ENCODE data around the gene ARMC7. TPM values are rescaled to one million over a fixed set of nuclear protein-coding genes. Genes with fewer than 3 reads are reported as not detected.

Gene ARMC7
- total and polyA plus RNA-seq, 2 of the 13 experiments (the other 11 are each of a cell fraction or from before 2014, with no cell fraction given): 3.9 to 4.2 TPM

DNA sequence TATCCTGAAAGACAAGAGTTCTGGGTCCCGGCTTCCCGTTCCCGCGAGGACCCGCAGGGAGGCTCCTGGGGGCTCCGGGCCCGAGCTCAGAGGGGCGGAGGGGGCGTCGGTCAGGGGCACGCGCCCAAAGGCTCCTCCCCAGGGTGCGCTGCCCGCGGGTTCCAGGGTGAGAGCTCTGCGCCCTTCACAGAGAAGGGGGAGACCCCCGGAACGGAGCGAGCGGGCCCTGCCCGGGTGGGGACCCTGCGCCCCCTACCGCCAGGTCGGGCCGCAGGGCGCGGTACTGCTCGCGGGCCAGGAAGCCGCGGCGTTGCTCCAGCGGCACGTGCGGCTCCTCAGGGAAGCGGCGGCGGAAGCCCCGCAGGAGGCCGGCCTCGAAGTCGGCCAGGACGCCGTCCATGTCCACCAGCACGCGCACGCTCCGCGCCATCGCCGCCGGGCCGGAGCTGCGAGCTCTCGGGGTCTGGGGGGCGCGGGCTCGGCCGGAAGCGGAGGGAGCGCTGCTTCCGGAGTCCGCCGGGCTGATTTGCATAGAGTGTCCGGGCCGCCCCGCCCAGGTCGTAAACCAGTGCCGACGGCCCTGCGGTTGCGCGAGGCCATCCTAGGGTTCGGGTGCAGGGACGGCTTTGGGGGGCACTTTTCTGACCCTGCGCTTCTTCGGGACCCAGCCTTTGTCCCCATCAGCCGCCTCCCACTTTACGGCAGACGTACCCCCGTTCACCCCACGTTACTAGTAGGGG is 21.7 kb downstream of the ARMC7 start, which contains the start of gene NT5C (continued):
- TF ChIP-seq, protein P1, sequence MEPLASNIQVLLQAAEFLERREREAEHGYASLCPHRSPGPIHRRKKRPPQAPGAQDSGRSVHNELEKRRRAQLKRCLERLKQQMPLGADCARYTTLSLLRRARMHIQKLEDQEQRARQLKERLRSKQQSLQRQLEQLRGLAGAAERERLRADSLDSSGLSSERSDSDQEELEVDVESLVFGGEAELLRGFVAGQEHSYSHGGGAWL (CRISPR knock-in tag; IDR thresholded peaks at IDR 0.05): peak; percentile 98
- TF ChIP-seq SUZ12 (IDR thresholded peaks at IDR 0.05; ENCODE audit: low read depth, low read length): no peak
- TF ChIP-seq HNF4A (CRISPR knock-in tag; IDR thresholded peaks at IDR 0.05): no peak
- 0 out of 2 replicates have a peak, but pooled peaks have one; percentile 17 for TF ChIP-seq SIX4 (CRISPR knock-in tag; IDR thresholded peaks at IDR 0.05)
- peak; percentile 98 for TF ChIP-seq ATF7-NPFF (CRISPR knock-in tag; IDR thresholded peaks at IDR 0.05; ENCODE audit: low read depth)
- peak; percentile 28; the same call in 1 of the 2 replicates for TF ChIP-seq NKX3-1 (CRISPR knock-in tag; IDR thresholded peaks at IDR 0.05)
- TF ChIP-seq ZNF878 (CRISPR knock-in tag; IDR thresholded peaks at IDR 0.05): no peak; the same call in 1 of the 2 replicates
- TF ChIP-seq, protein P2, sequence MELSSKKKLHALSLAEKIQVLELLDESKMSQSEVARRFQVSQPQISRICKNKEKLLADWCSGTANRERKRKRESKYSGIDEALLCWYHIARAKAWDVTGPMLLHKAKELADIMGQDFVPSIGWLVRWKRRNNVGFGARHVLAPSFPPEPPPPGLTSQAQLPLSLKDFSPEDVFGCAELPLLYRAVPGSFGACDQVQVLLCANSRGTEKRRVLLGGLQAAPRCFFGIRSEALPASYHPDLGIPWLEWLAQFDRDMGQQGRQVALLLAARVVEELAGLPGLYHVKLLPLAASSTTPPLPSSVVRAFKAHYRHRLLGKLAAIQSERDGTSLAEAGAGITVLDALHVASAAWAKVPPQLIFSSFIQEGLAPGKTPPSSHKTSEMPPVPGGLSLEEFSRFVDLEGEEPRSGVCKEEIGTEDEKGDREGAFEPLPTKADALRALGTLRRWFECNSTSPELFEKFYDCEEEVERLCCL (CRISPR knock-in tag; IDR thresholded peaks at IDR 0.05; ENCODE audit: borderline replicate concordance): no peak
- TF ChIP-seq ISX (CRISPR knock-in tag; conservative IDR thresholded peaks at IDR 0.05): no peak; the same call in 1 of the 2 replicates
- TF ChIP-seq ARNT2 (CRISPR knock-in tag; IDR thresholded peaks at IDR 0.05; ENCODE audit: low read depth): peak; percentile 97
- peak; percentile 93 for TF ChIP-seq ZBTB7B (CRISPR knock-in tag; IDR thresholded peaks at IDR 0.05)
- TF ChIP-seq ZNF383 (CRISPR knock-in tag; IDR thresholded peaks at IDR 0.05; ENCODE audit: borderline replicate concordance): 0 out of 2 replicates have a peak, but pooled peaks have one; percentile 50
- TF ChIP-seq, protein P3, sequence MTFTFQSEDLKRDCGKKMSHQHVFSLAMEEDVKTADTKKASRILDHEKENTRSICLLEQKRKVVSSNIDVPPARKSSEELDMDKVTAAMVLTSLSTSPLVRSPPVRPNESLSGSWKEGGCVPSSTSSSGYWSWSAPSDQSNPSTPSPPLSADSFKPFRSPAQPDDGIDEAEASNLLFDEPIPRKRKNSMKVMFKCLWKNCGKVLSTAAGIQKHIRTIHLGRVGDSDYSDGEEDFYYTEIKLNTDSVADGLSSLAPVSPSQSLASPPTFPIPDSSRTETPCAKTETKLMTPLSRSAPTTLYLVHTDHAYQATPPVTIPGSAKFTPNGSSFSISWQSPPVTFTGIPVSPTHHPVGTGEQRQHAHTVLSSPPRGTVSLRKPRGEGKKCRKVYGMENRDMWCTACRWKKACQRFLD (CRISPR knock-in tag; IDR thresholded peaks at IDR 0.05; ENCODE audit: borderline replicate concordance): peak; percentile 87; the same call in 1 of the 2 replicates
- TF ChIP-seq NONO (IDR thresholded peaks at IDR 0.05): no peak
- peak; percentile 76 for TF ChIP-seq NONO (CRISPR knock-in tag; conservative IDR thresholded peaks at IDR 0.05)
- TF ChIP-seq ZSCAN31 (CRISPR knock-in tag; IDR thresholded peaks at IDR 0.05; ENCODE audit: low read depth): peak; percentile 90; the same call in 1 of the 2 replicates
- peak; percentile 98 for TF ChIP-seq ZNF776 (CRISPR knock-in tag; IDR thresholded peaks at IDR 0.05)
- TF ChIP-seq PCBP1 (IDR thresholded peaks at IDR 0.05; ENCODE audit: borderline replicate concordance, low read depth, low read length): no peak
- TF ChIP-seq CEBPB (IDR thresholded peaks at IDR 0.05; ENCODE audit: borderline replicate concordance, low read depth, low read length): no peak
- TF ChIP-seq ZFP82 (CRISPR knock-in tag; IDR thresholded peaks at IDR 0.05; ENCODE audit: borderline replicate concordance): no peak
- no peak; the same call in 1 of the 2 replicates for TF ChIP-seq FOXC1 (CRISPR knock-in tag; IDR thresholded peaks at IDR 0.05; ENCODE audit: borderline replicate concordance)
- TF ChIP-seq BORCS8-MEF2B (CRISPR knock-in tag; IDR thresholded peaks at IDR 0.05): peak; percentile 83
- TF ChIP-seq TAF1 (CRISPR knock-in tag; IDR thresholded peaks at IDR 0.05): peak; percentile 84
- TF ChIP-seq SNAPC2 (CRISPR knock-in tag; IDR thresholded peaks at IDR 0.05): peak; percentile 87; the same call in 1 of the 2 replicates
- peak; percentile 92 for TF ChIP-seq ZSCAN12 (CRISPR knock-in tag; IDR thresholded peaks at IDR 0.05)
- TF ChIP-seq CCAR2 (optimal IDR thresholded peaks at IDR 0.05; ENCODE audit: low read depth, low read length): no peak
